Measurements from ENCODE around the gene BPGM.

Gene BPGM

DNA sequence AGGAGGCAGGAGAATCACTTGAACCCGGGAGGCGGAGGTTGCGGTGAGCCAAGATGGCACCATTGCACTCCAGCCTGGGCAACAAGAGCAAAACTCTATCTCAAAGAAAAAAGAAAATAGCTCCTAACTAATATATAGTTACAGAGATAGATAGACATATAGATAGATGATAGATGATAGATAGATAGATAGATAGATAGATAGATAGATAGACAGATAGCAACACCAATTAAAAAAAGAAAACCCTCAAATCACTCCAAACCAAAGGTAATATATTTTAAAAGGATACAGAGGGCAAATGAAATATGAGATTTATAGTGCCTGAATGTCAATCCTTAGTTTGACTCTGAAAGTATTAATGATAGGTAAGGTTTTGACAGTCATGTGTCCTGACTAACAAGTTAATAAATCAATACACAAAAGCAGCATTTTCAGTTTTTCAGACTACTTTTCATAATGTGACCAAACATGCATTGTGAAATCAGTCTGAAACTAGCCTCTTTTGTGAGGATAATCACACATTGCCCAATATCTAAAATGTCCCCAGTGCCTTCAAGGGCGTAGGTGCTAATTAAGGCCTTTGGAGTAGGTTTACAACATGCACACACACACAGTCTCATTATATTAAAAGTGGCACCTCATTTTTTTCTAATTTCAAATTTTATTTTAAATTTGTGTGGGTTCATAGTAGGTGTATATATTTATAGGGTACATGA lies 61.2 kb downstream of the BPGM start:
- Histone ChIP-seq H3K36me3 (no peaks in the 10 kb centered on the region), H3K9me3 (no peaks in the 10 kb centered on the region), H3K4me1 (no peaks in the 10 kb centered on the region), H3K27me3 (peaks cover 11% of the 10 kb centered on the region), H3K4me3 (ENCODE audit: low read depth, low read length) (no peak overlapping the region)
- DNase-seq, result no peak
- TF ChIP-seq, protein P1, sequence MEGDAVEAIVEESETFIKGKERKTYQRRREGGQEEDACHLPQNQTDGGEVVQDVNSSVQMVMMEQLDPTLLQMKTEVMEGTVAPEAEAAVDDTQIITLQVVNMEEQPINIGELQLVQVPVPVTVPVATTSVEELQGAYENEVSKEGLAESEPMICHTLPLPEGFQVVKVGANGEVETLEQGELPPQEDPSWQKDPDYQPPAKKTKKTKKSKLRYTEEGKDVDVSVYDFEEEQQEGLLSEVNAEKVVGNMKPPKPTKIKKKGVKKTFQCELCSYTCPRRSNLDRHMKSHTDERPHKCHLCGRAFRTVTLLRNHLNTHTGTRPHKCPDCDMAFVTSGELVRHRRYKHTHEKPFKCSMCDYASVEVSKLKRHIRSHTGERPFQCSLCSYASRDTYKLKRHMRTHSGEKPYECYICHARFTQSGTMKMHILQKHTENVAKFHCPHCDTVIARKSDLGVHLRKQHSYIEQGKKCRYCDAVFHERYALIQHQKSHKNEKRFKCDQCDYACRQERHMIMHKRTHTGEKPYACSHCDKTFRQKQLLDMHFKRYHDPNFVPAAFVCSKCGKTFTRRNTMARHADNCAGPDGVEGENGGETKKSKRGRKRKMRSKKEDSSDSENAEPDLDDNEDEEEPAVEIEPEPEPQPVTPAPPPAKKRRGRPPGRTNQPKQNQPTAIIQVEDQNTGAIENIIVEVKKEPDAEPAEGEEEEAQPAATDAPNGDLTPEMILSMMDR (IDR thresholded peaks at IDR 0.05; ENCODE audit: low read depth, low read length), result no peak

DNA sequence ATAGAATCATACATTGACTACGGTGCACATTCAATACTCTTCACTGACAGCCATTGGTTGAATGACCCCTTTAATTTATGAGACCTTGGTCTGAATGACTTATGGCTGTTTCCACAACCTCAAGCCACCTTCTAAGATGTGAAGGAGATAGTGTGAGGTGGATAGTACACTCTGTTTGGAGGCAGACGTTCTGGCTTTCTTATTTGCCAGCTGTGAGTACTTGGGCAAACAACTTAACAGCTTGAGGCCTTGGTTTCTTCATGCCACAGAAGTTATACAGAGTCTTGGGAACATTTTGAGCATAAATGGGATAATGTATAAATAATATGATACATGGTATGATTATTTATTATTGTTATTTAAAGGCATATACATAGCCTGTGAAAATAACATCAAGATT lies 62.0 kb downstream of the BPGM start:
- Histone ChIP-seq H3K4me1 (no peaks in the 10 kb centered on the region), H3K9me3 (no peaks in the 10 kb centered on the region), H3K27me3 (peaks cover 11% of the 10 kb centered on the region), H3K4me3 (ENCODE audit: low read depth, low read length) (no peak overlapping the region), H3K36me3 (no peaks in the 10 kb centered on the region)
- DNase-seq, result no peak
- TF ChIP-seq, protein P1 (IDR thresholded peaks at IDR 0.05; ENCODE audit: low read depth, low read length), result no peak

DNA sequence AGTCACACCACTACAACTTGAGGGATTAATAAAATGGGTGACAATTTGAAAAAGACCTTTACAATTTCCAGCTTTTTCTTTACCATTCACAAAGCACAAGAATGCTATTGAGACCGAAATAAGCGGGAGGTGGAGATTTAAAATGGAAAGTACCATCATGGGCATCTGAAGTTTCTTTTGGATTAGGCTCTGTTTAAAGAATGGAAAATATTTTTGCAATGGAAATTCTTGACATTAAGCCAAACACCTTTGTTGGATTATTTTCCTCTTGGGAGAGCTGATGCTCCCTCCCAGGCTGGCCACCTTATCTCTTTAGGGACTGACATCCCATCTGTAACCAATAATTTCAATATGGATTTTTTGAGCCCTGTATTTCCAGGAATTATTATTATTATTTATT lies 62.5 kb downstream of the BPGM start:
- DNase-seq, result no peak
- H3K4me3 ChIP-seq (ENCODE audit: low read depth, low read length), result no peak overlapping the region
- no peaks in the 10 kb centered on the region for H3K4me1 ChIP-seq
- no peaks in the 10 kb centered on the region for H3K36me3 ChIP-seq
- peaks cover 11% of the 10 kb centered on the region for H3K27me3 ChIP-seq
- H3K9me3 ChIP-seq, result no peaks in the 10 kb centered on the region
- TF ChIP-seq, protein P1 (IDR thresholded peaks at IDR 0.05; ENCODE audit: low read depth, low read length), result no peak

DNA sequence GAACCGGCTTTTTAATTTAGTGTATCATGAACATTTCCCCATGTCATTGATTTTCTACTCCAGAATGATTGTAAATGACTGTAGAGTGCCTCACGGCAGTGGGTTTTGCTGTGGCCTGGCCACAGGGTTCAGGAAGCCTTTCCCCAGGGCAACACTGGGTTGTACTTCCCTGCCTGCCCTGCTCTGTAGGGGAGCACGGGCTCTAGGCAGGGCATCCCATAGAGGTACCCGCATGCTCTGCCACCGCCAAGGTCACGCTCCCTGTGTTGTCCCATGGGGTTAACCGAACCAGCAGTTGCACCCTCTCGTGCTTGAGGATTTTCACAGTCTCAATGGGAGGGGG lies 63.8 kb downstream of the BPGM start:
- no peak for DNase-seq
- no peak overlapping the region for H3K4me3 ChIP-seq (ENCODE audit: low read depth, low read length)

DNA sequence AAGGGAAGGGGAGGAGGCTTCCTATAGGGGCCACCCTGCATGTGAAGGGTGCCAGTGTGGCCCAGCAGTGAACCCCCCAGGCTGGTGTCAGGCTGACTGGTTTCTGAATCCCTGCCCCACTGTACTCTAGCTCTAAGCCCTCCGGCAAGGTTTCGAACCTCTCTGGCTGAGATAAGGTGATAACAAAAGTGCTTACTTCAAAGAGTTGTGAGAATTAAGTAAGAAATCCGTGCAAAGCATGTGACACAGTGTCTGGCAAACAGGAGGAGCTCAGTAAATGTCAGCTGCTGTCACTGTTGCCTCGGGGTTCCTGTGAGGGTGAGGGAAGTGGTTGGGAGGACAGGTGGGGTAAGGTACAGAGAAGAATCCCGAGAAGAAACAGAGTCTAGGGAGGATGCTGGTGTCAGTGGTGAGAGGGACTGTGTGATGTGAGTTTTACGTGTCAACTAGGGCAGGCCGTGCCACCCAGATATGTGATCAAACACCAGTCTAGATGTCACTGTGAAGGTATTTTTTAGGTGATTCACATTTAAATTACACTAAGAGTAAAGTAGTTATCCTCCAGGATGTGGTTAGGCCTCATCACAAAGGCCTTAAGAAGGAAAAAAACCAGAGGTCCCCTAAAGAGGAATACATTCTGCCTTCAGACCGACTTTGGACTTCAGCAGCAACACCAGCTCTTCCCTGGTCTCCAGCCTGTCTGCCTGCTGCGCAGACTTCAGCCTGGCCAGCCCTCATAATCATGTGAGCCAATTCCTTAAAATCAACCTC lies 64.4 kb downstream of the BPGM start:
- DNase-seq, result peak; percentile 22
- no peaks in the 10 kb centered on the region for H3K9me3 ChIP-seq
- no peaks in the 10 kb centered on the region for H3K36me3 ChIP-seq
- H3K27me3 ChIP-seq, result peaks cover 6% of the 10 kb centered on the region
- H3K4me3 ChIP-seq (ENCODE audit: low read depth, low read length), result no peak overlapping the region
- TF ChIP-seq, protein P1 (IDR thresholded peaks at IDR 0.05; ENCODE audit: low read depth, low read length), result no peak
- H3K4me1 ChIP-seq, result no peaks in the 10 kb centered on the region

More for the DNA sequence above, 63.8 kb downstream of the BPGM start:
- no peaks in the 10 kb centered on the region for H3K4me1 ChIP-seq
- H3K9me3 ChIP-seq, result no peaks in the 10 kb centered on the region
- TF ChIP-seq, protein P1 (IDR thresholded peaks at IDR 0.05; ENCODE audit: low read depth, low read length), result no peak
- no peaks in the 10 kb centered on the region for H3K36me3 ChIP-seq
- H3K27me3 ChIP-seq, result peaks cover 6% of the 10 kb centered on the region

DNA sequence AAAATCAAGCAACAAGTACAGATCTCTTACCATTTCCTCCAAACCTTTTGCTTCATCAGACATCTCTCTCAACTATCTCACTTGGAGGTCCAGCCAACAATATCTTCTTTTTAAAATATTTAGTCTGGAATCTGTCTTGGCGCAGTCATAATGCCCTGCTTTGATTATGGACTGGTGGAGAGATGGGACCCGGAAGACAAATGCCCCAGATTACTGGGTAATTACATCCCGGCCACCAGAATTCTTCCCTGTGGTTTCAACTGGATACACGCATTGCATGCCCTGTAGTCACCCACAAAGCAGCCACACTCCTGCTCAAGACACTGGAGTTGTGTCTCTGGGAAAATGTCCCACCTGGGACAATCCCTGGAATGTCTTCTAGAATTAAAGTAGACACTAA lies 65.5 kb downstream of the BPGM start:
- H3K4me3 ChIP-seq (ENCODE audit: low read depth, low read length), result no peak overlapping the region
- H3K36me3 ChIP-seq, result no peaks in the 10 kb centered on the region
- H3K4me1 ChIP-seq, result no peaks in the 10 kb centered on the region
- peaks cover 6% of the 10 kb centered on the region; the same call in 1 of the 2 replicates for H3K27me3 ChIP-seq
- no peaks in the 10 kb centered on the region for H3K9me3 ChIP-seq
- TF ChIP-seq, protein P1 (IDR thresholded peaks at IDR 0.05; ENCODE audit: low read depth, low read length), result no peak
- no peak for DNase-seq

Data from BE2C (cell line).